ENCODE data around the gene MGAT4B. TPM values are rescaled to one million over a fixed set of nuclear protein-coding genes. Genes with fewer than 3 reads are reported as not detected.

Gene MGAT4B
- total RNA-seq, 2 experiments from 2014 or later, result 95.8 to 96.8 TPM

DNA sequence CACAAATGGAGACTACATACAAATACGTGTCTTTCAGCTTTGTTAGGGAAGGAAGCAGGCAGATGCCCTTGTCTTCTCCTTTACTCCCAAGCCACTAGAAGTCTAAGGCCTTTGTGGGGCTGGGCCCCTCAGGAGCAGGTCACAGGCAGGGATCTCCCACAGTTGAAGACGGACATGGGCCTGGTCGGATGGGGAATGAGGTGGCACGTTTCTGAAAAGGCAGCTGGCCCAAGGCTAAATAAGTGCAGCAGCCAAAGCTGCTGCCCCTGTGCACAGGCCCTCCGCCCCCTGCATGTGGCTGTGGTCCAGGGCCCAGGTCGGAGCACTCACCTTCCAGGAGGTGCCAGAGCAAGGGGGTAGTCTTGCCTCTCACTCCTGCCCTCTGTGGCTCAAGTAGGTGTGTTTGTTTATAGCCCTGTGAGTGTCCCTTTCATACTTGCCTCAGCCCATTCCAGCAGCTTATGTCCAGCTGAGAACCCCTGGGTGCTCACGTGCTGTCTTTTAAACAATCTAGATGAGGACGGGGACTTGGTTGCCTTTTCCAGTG is 15.9 kb upstream of the MGAT4B start:
- peaks cover 39% of the 10 kb centered on the region for H3K36me3 Mint-ChIP-seq
- H3K27ac Mint-ChIP-seq, result peak overlapping the region; percentile 9
- ChIA-PET POLR2A (interaction anchor here (0.5 to 0.6 kb wide), 2 partner anchors 145 to 278 kb away, joined by 3 read pairs; no protein-coding TSS in a partner anchor), CTCF (interaction anchor here (1.1 to 1.7 kb wide), 3 partner anchors 11 to 21 kb away, joined by 3 to 10 read pairs (median 3); no protein-coding TSS in a partner anchor)
- H3K4me1 Mint-ChIP-seq (ENCODE audit: low read depth), result peaks cover 53% of the 10 kb centered on the region
- DNase-seq, result no peak
- intact Hi-C loops (cut with micrococcal nuclease), result no loop called here
- no peaks in the 10 kb centered on the region for H3K9me3 Mint-ChIP-seq
- no peaks in the 10 kb centered on the region for H3K27me3 Mint-ChIP-seq
- peak overlapping the region; percentile 90 for H3K4me3 Mint-ChIP-seq

DNA sequence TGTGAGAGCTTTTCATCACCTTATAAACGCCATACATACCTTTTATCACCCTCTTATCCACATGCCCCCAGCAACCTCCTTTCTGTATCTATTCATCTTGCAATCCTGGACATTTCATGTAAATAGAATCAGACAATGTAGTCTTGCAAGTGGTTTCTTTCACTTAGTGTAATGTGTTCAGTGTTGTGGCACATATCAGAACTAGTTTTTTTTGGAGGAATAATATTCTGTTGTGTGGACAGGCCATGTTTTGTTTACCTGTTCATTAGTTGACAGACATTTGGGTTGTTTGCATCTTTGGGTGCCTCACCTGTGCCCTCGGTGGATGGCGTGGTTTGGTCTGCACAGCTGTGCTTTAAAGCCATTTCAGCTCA is 15.4 kb upstream of the MGAT4B start:
- H3K4me1 Mint-ChIP-seq (ENCODE audit: low read depth), result peaks cover 52% of the 10 kb centered on the region
- H3K36me3 Mint-ChIP-seq, result peaks cover 38% of the 10 kb centered on the region
- intact Hi-C loops (cut with micrococcal nuclease), result no loop called here
- CTCF ChIA-PET, result interaction anchor here (1.1 to 1.7 kb wide), 3 partner anchors 11 to 20 kb away, joined by 3 to 10 read pairs (median 3); no protein-coding TSS in a partner anchor
- no peak for DNase-seq
- H3K4me3 Mint-ChIP-seq, result peak overlapping the region; percentile 90
- H3K27me3 Mint-ChIP-seq, result no peaks in the 10 kb centered on the region
- peak overlapping the region; percentile 9 for H3K27ac Mint-ChIP-seq
- POLR2A ChIA-PET, result interaction anchor here (0.5 to 0.6 kb wide), 2 partner anchors 144 to 278 kb away, joined by 3 read pairs; no protein-coding TSS in a partner anchor
- H3K9me3 Mint-ChIP-seq, result no peaks in the 10 kb centered on the region

DNA sequence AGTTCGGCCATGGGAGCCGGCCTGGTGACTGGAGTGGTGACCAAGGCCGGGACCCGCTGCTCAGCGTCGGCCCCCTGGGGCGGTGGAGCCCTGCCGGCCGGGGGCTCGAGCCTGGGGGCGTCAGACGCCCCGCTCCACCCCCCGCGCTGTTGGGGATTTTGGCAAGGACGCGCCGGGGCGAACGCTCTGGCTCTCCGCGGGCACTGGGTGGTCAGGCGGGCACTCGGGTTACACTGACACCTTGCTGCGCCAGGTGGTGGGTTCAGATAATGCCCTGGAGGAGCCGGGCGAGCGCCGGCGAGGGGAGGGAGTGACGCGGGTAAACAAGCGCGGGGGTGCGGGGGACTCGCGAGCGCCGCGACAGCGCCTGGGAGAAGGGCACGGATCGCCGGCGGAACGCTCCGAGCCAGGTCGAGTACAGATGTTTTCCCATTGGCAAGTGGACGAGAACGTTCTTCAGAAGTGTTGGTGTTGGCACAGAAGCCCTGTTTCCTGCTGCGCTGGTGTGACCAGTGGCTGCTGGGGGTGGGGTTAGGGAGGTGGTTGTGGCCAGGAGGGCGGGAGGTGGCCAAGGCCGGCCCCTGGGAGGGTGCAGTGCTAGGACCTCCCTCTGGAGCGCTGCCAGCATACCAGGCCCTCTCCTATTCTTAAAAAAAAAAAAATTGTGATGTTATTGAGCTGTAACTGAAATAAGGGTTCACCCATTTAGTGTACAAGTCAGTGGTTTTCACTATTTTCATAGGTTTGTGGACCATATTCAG is 14.8 kb upstream of the MGAT4B start:
- Mint-ChIP-seq H3K36me3 (peaks cover 33% of the 10 kb centered on the region), H3K4me1 (ENCODE audit: low read depth) (peaks cover 47% of the 10 kb centered on the region), H3K9me3 (no peaks in the 10 kb centered on the region), H3K4me3 (peak overlapping the region; percentile 90), H3K27me3 (no peaks in the 10 kb centered on the region), H3K27ac (peak overlapping the region; percentile 95)
- intact Hi-C loops (cut with micrococcal nuclease), result no loop called here
- CTCF ChIA-PET, result interaction anchor here (1.1 to 1.7 kb wide), 4 partner anchors 10 to 91 kb away, joined by 3 to 10 read pairs (median 3); no protein-coding TSS in a partner anchor
- peak; percentile 92 for DNase-seq
- POLR2A ChIA-PET, result interaction anchor here (0.5 to 3.2 kb wide), 7 partner anchors 11 to 277 kb away, joined by 3 to 19 read pairs (median 3); partner anchors contain the start of gene HNRNPH1

DNA sequence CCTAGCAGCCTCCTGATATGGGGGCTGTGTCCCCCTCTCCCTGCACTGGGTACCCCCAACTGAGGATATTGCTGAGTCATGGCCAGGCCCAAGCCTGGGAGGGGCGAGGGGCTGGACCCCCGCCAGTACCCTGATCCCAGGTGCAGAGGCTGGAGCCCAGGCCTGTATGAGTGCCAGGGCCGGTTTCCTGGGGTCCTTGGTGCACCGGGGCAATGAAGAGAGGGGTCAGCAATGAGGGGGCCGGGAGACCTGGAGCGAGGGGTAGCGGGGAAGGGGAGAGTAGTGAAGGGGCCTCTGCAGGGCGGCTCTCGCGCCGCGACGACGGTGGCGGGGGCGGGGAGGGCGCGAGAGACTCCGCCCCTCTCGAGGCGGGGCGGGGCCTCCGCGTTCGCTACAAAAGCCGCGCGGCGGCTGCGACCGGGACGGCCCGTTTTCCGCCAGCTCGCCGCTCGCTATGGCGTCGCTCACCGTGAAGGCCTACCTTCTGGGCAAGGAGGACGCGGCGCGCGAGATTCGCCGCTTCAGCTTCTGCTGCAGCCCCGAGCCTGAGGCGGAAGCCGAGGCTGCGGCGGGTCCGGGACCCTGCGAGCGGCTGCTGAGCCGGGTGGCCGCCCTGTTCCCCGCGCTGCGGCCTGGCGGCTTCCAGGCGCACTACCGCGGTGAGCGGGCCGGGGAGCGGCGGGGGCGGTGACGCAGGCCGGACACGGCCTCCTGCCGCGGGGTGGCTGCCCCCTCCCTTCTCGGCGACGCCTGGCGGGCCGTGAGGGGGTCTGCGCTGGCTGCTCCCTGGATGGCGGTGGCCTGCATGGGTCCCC is 14.0 kb upstream of the MGAT4B start, which contains the start of gene SQSTM1:
TSS of gene SQSTM1 (plus strand) at position 423 of the 815 bp plus-strand sequence. CDS start at position 455, 32 bp downstream.
- peak within 1 kb of the TSS; percentile 95 for H3K27ac Mint-ChIP-seq
- ChIA-PET POLR2A (interaction anchor here (1.0 to 3.2 kb wide), 9 partner anchors 12 to 197 kb away, joined by 3 to 19 read pairs (median 3); partner anchors contain the start of genes HNRNPH1 and MRNIP), CTCF (interaction anchor here (0.9 to 1.7 kb wide), 7 partner anchors 9 to 472 kb away, joined by 3 to 11 read pairs (median 4); no protein-coding TSS in a partner anchor)
- peak; percentile 83 for DNase-seq
- H3K4me3 Mint-ChIP-seq, result peak within 1 kb of the TSS; percentile 90
- no peaks in the 10 kb centered on the region for H3K9me3 Mint-ChIP-seq
- intact Hi-C loops (cut with micrococcal nuclease), result loop anchor here (1.0 kb wide), 1 partner anchor 38 kb away; the partner anchor contains the start of gene MRNIP
- H3K4me1 Mint-ChIP-seq (ENCODE audit: low read depth), result peaks cover 49% of the 10 kb centered on the region
- peaks cover 35% of the 10 kb centered on the region for H3K36me3 Mint-ChIP-seq
- H3K27me3 Mint-ChIP-seq, result peaks cover under 1% of the 10 kb centered on the region

DNA sequence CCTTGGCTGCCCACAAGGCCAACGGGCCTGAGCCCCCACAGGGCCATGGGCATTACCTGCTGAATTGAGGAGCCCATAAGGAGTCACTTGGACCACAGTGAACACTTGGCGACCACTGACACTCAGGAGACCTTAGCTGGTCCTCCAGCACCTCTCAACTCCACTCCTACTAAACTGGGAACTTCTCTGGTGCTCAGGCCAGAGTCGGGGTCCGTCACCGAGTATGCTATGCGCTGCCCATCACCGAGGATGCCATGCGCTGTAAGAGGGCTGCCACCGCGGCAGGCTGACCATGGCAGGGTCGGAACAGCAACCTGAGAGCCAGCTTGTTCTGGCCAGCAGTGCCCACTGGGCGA is 13.4 kb upstream of the MGAT4B start:
- H3K27ac Mint-ChIP-seq, result peak overlapping the region; percentile 85
- peaks cover 2% of the 10 kb centered on the region for H3K27me3 Mint-ChIP-seq
- ChIA-PET CTCF (interaction anchor here (0.9 to 1.7 kb wide), 7 partner anchors 9 to 473 kb away, joined by 3 to 11 read pairs (median 4); no protein-coding TSS in a partner anchor), POLR2A (interaction anchor here (1.0 to 3.2 kb wide), 9 partner anchors 12 to 197 kb away, joined by 3 to 19 read pairs (median 3); partner anchors contain the start of genes HNRNPH1 and MRNIP)
- peaks cover 50% of the 10 kb centered on the region for H3K4me1 Mint-ChIP-seq (ENCODE audit: low read depth)
- peaks cover 32% of the 10 kb centered on the region for H3K36me3 Mint-ChIP-seq
- peak overlapping the region; percentile 66 for H3K4me3 Mint-ChIP-seq
- intact Hi-C loops (cut with micrococcal nuclease), result loop anchor here (1.0 kb wide), 1 partner anchor 38 kb away; the partner anchor contains the start of gene MRNIP
- DNase-seq, result no peak
- no peaks in the 10 kb centered on the region for H3K9me3 Mint-ChIP-seq

DNA sequence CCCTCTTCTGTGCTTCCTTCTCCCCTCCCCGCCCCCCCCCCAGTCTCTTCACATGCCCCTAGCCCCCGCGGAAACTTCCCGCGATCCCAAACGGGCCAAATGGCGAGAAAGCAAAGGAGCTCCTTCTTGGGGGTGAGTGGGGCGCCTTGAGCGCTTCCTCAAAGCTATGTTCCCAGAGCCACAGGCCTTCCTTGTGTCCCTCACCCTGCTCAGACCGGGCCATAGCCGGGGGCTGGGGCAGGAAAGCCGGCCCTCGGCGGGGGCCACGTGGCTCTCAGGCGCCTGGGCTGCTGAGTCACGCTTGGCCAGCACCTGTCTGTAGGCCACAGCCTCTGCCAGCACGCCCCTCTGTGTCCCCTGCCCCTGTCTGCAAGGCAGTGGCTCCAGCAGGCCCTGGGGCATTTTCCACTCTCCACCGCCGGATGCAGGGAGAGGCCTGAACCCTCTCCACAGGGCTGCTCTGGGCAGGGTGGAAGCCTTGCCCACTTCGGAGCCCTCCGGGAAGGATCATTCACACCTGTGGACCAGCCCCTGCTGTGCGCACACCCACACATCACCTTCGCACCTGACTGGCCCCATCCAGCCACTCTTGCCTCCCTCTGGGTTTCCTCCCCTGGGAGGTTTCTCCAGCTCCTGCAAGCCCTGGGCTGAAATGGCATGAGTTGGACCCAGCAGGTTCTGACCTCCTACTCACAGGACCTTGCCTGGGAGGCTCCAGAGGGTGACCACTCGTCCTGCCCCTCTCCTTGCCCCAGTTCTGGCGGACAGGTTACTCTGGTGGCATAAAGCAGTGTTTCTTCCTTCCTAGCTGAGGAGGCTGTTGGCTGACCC is 12.8 kb upstream of the MGAT4B start:
- H3K4me1 Mint-ChIP-seq (ENCODE audit: low read depth), result peaks cover 47% of the 10 kb centered on the region
- peak; percentile 62 for DNase-seq
- peak overlapping the region; percentile 66 for H3K4me3 Mint-ChIP-seq
- H3K27ac Mint-ChIP-seq, result peak overlapping the region; percentile 85
- no peaks in the 10 kb centered on the region for H3K9me3 Mint-ChIP-seq
- intact Hi-C loops (cut with micrococcal nuclease), result loop anchor here (1.0 to 5.0 kb wide), 5 partner anchors 15 to 197 kb away; partner anchors contain the start of genes CANX, HNRNPH1, MAML1 and MRNIP
- CTCF ChIA-PET, result interaction anchor here (0.9 to 1.7 kb wide), 8 partner anchors 8 to 473 kb away, joined by 3 to 11 read pairs (median 4); no protein-coding TSS in a partner anchor
- POLR2A ChIA-PET, result interaction anchor here (1.2 to 3.2 kb wide), 8 partner anchors 13 to 196 kb away, joined by 3 to 19 read pairs (median 4); partner anchors contain the start of genes HNRNPH1 and MRNIP
- peaks cover 2% of the 10 kb centered on the region for H3K27me3 Mint-ChIP-seq
- H3K36me3 Mint-ChIP-seq, result peaks cover 26% of the 10 kb centered on the region

DNA sequence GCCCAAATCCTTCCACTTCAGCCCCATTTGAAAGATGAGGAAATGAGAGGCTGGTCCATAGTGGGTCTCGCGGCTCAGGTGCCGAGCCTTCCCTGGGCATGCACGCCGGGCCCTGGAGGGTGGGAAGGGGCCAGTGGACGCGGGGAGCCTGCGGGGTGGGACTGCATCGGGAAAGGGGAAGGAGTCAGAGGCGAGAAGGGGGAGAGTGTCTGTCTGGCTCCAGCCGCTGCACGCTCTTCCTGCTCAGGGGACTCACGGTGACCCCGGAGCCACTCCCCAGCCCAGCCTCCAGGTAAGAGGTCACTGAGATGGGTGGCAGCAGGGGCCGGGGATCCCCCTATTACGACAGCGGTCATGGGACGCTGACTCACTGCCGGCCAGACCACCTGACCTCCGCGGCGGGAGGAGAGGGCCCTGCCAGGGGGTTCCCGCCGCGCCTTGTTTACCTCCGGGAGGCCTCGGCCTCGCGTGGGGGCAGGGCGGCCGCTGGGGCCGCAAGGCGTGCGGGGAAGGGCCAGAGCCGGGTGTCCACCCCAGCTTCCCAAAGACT is 12.2 kb upstream of the MGAT4B start:
- ChIA-PET POLR2A (interaction anchor here (2.1 to 3.2 kb wide), 2 partner anchors 14 to 40 kb away, joined by 6 to 19 read pairs; partner anchors contain the start of gene MRNIP), CTCF (interaction anchor here (1.3 kb wide), 1 partner anchor 23 kb away, joined by 3 read pairs; no protein-coding TSS in a partner anchor)
- no peaks in the 10 kb centered on the region for H3K9me3 Mint-ChIP-seq
- intact Hi-C loops (cut with micrococcal nuclease), result loop anchor here (1.0 to 5.0 kb wide), 4 partner anchors 15 to 197 kb away; partner anchors contain the start of genes CANX, HNRNPH1 and MAML1
- H3K4me3 Mint-ChIP-seq, result peak overlapping the region; percentile 76
- H3K27me3 Mint-ChIP-seq, result peaks cover 2% of the 10 kb centered on the region
- peak overlapping the region; percentile 69 for H3K27ac Mint-ChIP-seq
- H3K4me1 Mint-ChIP-seq (ENCODE audit: low read depth), result peaks cover 46% of the 10 kb centered on the region
- DNase-seq, result peak; percentile 95
- peaks cover 29% of the 10 kb centered on the region for H3K36me3 Mint-ChIP-seq

DNA sequence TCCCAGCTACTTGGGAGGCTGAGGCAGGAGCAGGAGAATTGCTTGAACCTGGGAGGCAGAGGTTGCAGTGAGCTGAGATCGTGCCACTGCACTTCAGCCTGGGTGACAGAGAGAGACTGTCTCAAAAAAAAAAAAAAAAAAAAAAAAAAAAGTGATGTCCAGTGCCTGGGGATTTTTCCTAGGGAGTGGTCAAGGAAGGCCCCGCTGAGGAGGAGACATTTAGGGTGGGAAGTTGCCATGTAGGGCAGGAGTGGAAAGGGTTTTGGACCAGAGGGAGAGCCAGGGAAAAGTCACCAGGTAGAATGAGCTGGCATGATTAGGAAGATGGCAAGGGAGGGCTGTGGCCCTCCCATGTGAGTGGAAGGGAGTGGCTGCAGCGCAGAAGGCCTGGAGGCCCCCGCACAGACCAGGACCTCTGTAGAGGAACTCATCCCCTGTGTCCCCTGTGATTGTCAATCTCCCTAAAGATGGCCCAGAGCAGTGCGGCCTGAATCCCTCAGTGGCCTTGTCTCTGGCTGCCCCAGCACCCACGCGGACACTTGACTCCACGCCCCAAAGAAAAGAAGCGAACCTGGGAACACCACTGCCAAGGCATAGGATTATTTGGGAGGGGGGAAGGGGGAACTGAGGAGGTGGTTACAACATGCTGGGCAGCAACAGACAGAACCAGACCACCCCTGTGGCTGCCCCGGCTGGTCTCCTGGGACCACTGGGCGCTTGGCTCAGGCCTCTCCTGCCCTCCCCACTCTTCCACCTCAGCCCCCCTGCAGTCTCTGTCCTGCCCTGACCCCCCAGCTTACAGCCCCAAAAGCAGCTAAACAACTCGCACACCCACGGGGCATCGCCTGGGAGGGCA is 11.5 kb upstream of the MGAT4B start:
- peaks cover 41% of the 10 kb centered on the region for H3K4me1 Mint-ChIP-seq (ENCODE audit: low read depth)
- ChIA-PET POLR2A (interaction anchor here (3.2 kb wide), 1 partner anchor 13 kb away, joined by 19 read pairs; no protein-coding TSS in a partner anchor), CTCF (interaction anchor here (1.3 kb wide), 1 partner anchor 22 kb away, joined by 3 read pairs; no protein-coding TSS in a partner anchor)
- DNase-seq, result no peak
- H3K9me3 Mint-ChIP-seq, result no peaks in the 10 kb centered on the region
- H3K27me3 Mint-ChIP-seq, result peaks cover 2% of the 10 kb centered on the region
- H3K27ac Mint-ChIP-seq, result peak overlapping the region; percentile 62
- H3K36me3 Mint-ChIP-seq, result peaks cover 25% of the 10 kb centered on the region
- H3K4me3 Mint-ChIP-seq, result peak overlapping the region; percentile 76
- intact Hi-C loops (cut with micrococcal nuclease), result loop anchor here (5.0 kb wide), 1 partner anchor 196 kb away; the partner anchor contains the start of gene HNRNPH1

DNA sequence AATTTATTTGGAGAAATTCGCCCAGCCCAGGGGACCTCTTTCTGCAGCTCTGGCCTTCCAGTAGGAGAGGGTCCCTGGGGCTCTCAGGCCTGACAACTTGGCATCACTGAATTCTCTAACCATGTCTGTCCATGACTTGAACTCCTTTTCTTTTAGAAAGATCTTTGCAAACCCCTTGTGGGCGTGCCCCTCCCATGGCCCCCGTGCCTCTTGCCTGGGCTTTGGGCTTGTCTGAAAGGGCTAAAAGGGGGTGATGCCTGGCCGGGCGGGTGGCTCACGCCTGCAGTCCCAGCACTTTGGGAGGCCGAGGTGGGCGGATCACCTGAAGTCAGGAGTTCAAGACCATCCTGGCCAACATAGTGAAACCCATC is 10.8 kb upstream of the MGAT4B start:
- Mint-ChIP-seq H3K4me3 (no peak overlapping the region), H3K27me3 (peaks cover 2% of the 10 kb centered on the region), H3K9me3 (no peaks in the 10 kb centered on the region), H3K27ac (no peak overlapping the region), H3K36me3 (peaks cover 23% of the 10 kb centered on the region), H3K4me1 (ENCODE audit: low read depth) (peaks cover 34% of the 10 kb centered on the region)
- ChIA-PET POLR2A (no interaction called here), CTCF (no interaction called here)
- intact Hi-C loops (cut with micrococcal nuclease), result loop anchor here (5.0 kb wide), 1 partner anchor 195 kb away; the partner anchor contains the start of gene HNRNPH1
- DNase-seq, result no peak
